ENCODE data around the gene TMEM132D. TPM values are rescaled to one million over a fixed set of nuclear protein-coding genes. Genes with fewer than 3 reads are reported as not detected.

Gene TMEM132D
- total RNA-seq, 1 experiment from 2014 or later = not detected

DNA sequence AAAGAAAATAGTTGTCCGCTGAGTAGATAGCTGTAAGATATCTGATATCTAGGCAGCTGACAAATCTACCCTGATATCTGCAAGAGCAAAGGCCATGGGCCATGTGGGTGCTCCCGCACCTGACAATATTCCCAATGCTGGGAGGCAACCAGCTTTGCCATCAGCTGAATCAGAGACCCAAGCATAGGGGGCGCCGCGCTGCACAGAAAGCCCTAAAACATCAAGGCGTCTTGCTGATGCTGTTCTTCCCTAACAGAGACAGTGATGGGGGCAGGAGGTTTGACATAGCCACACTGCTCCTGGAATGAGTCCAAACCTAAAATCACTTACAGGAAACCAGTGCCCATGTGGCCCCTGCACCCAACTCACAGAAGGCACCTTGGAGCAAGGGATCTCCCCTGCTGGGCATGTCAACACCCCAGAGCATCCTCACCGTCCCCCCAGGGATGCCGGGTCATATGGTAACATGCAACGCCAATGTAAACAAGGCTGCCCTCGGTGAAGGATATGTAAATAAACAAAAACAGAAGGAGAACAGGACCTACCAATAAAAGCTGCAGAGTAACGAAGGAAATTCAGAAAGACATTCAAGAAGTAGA is 199.5 kb downstream of the TMEM132D start:
- ChIA-PET POLR2A (ENCODE audit: low non-redundant PET) (no interaction called here), CTCF (no interaction called here)
- Histone ChIP-seq H3K27ac (ENCODE audit: low read depth, low read length, poor library complexity, severe bottlenecking) (no peak overlapping the region), H3K4me1 (ENCODE audit: insufficient read depth, low read length, poor library complexity, severe bottlenecking) (no peaks in the 10 kb centered on the region), H3K27me3 (replicated peaks; ENCODE audit: insufficient read depth, low read depth, low read length, poor library complexity) (no peaks in the 10 kb centered on the region), H3K9me3 (ENCODE audit: low read depth, low read length, poor library complexity, severe bottlenecking) (peaks cover 55% of the 10 kb centered on the region), H3K4me3 (ENCODE audit: low read depth, low read length, poor library complexity, severe bottlenecking) (no peak overlapping the region), H3K36me3 (ENCODE audit: insufficient read depth, low read length, poor library complexity, severe bottlenecking) (no peaks in the 10 kb centered on the region)
- DNase-seq (ENCODE audit: low spot score) = no peak
- TF ChIP-seq, protein P1, sequence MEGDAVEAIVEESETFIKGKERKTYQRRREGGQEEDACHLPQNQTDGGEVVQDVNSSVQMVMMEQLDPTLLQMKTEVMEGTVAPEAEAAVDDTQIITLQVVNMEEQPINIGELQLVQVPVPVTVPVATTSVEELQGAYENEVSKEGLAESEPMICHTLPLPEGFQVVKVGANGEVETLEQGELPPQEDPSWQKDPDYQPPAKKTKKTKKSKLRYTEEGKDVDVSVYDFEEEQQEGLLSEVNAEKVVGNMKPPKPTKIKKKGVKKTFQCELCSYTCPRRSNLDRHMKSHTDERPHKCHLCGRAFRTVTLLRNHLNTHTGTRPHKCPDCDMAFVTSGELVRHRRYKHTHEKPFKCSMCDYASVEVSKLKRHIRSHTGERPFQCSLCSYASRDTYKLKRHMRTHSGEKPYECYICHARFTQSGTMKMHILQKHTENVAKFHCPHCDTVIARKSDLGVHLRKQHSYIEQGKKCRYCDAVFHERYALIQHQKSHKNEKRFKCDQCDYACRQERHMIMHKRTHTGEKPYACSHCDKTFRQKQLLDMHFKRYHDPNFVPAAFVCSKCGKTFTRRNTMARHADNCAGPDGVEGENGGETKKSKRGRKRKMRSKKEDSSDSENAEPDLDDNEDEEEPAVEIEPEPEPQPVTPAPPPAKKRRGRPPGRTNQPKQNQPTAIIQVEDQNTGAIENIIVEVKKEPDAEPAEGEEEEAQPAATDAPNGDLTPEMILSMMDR (conservative IDR thresholded peaks at IDR 0.05; ENCODE audit: low read depth, low read length) = no peak
- TF ChIP-seq EZH2 (IDR thresholded peaks at IDR 0.05; ENCODE audit: borderline replicate concordance, low read depth, low read length, poor library complexity, severe bottlenecking) = no peak
- no TSS peak for BruUV-seq (replicated peaks)
- intact Hi-C loops (cut with micrococcal nuclease; ENCODE audit: unreplicated experiment) = no loop called here

- POLR2A ChIA-PET (ENCODE audit: low non-redundant PET) = no interaction called here
- CTCF ChIA-PET = no interaction called here
- Histone ChIP-seq H3K27ac (ENCODE audit: low read depth, low read length, poor library complexity, severe bottlenecking) (no peak overlapping the region), H3K9me3 (ENCODE audit: low read depth, low read length, poor library complexity, severe bottlenecking) (peaks cover 35% of the 10 kb centered on the region), H3K4me3 (ENCODE audit: low read depth, low read length, poor library complexity, severe bottlenecking) (no peak overlapping the region), H3K36me3 (ENCODE audit: insufficient read depth, low read length, poor library complexity, severe bottlenecking) (no peaks in the 10 kb centered on the region), H3K27me3 (replicated peaks; ENCODE audit: insufficient read depth, low read depth, low read length, poor library complexity) (no peaks in the 10 kb centered on the region), H3K4me1 (ENCODE audit: insufficient read depth, low read length, poor library complexity, severe bottlenecking) (no peaks in the 10 kb centered on the region)
- no TSS peak for BruUV-seq (replicated peaks)
- DNase-seq (ENCODE audit: low spot score) = no peak
- TF ChIP-seq, protein P1 (conservative IDR thresholded peaks at IDR 0.05; ENCODE audit: low read depth, low read length) = no peak
- no peak for TF ChIP-seq EZH2 (IDR thresholded peaks at IDR 0.05; ENCODE audit: borderline replicate concordance, low read depth, low read length, poor library complexity, severe bottlenecking)
- intact Hi-C loops (cut with micrococcal nuclease; ENCODE audit: unreplicated experiment) = no loop called here
These were observed 202.2 kb downstream of the TMEM132D start for GRCh38 chr12:129701631-129702101.

GRCh38 chr12:129700036-129700435 is 203.8 kb downstream of the TMEM132D start:
- intact Hi-C loops (cut with micrococcal nuclease; ENCODE audit: unreplicated experiment) = no loop called here
- Histone ChIP-seq H3K36me3 (ENCODE audit: insufficient read depth, low read length, poor library complexity, severe bottlenecking) (no peaks in the 10 kb centered on the region), H3K27ac (ENCODE audit: low read depth, low read length, poor library complexity, severe bottlenecking) (no peak overlapping the region), H3K9me3 (ENCODE audit: low read depth, low read length, poor library complexity, severe bottlenecking) (peaks cover 29% of the 10 kb centered on the region), H3K27me3 (replicated peaks; ENCODE audit: insufficient read depth, low read depth, low read length, poor library complexity) (no peaks in the 10 kb centered on the region), H3K4me1 (ENCODE audit: insufficient read depth, low read length, poor library complexity, severe bottlenecking) (no peaks in the 10 kb centered on the region), H3K4me3 (ENCODE audit: low read depth, low read length, poor library complexity, severe bottlenecking) (no peak overlapping the region)
- DNase-seq (ENCODE audit: low spot score) = no peak
- TF ChIP-seq, protein P1 (conservative IDR thresholded peaks at IDR 0.05; ENCODE audit: low read depth, low read length) = no peak
- no peak for TF ChIP-seq EZH2 (IDR thresholded peaks at IDR 0.05; ENCODE audit: borderline replicate concordance, low read depth, low read length, poor library complexity, severe bottlenecking)
- BruUV-seq (replicated peaks) = no TSS peak
- ChIA-PET POLR2A (ENCODE audit: low non-redundant PET) (no interaction called here), CTCF (no interaction called here)
